Keratinocyte (primary cell): ENCODE data around the gene TMEM200B. TPM values are rescaled to one million over a fixed set of nuclear protein-coding genes. Genes with fewer than 3 reads are reported as not detected.

ENCODE experiments used
- DNase-seq: peaks from one replicate; pipeline ENCODE4 v3.0.0-alpha.2; 2011; ENCODE audit warnings: low read depth, missing footprints, low spot score
- FAIRE-seq: peaks from 2 replicates; lab custom pipeline; 2011; peaks lifted over from hg19 to GRCh38; lab: Jason Lieb, UNC
- H2AFZ ChIP-seq: 2 replicates; pipeline ENCODE4 v1.6.0; 2012; ENCODE audit warnings: low read length, control low read depth, inconsistent platforms; ENCODE audit not compliant: control insufficient read depth
- H3K27ac ChIP-seq: 2 replicates; pipeline ENCODE4 v1.5.1; 2011; ENCODE audit warnings: low read length; ENCODE audit not compliant: control insufficient read depth, insufficient read depth
- H3K27me3 ChIP-seq: 3 replicates; pipeline ENCODE4 v1.6.0; 2011; ENCODE audit warnings: low read length; ENCODE audit not compliant: control insufficient read depth, insufficient read depth; ENCODE audit errors: extremely low read depth
- H3K36me3 ChIP-seq, 2 experiments: 2 replicates in 1 of 2; 3 replicates in 1 of 2; pipeline ENCODE4 v1.5.1; 2011; ENCODE audit warnings: low read length in 2 of 2, mild to moderate bottlenecking in 1 of 2; ENCODE audit not compliant: control insufficient read depth in 2 of 2, insufficient read depth in 2 of 2; ENCODE audit errors: extremely low read depth in 1 of 2
- H3K4me1 ChIP-seq: 3 replicates; pipeline ENCODE4 v1.5.1; 2011; ENCODE audit warnings: low read length; ENCODE audit not compliant: control insufficient read depth, insufficient read depth; ENCODE audit errors: extremely low read depth
- H3K4me2 ChIP-seq: 3 replicates; pipeline ENCODE4 v1.6.0; 2011; ENCODE audit warnings: low read depth, low read length; ENCODE audit not compliant: control insufficient read depth, insufficient read depth; ENCODE audit errors: extremely low read depth
- H3K4me3 ChIP-seq, 3 experiments: fragments of 200-600 bp in 1 of 3; sonication (generic) in 1 of 3; 2 replicates in 2 of 3; 3 replicates in 1 of 3; pipeline ENCODE4 v1.5.1; 2011 to 2016; ENCODE audit warnings: low read length in 3 of 3, mild to moderate bottlenecking in 3 of 3, control low read depth in 2 of 3, inconsistent platforms in 1 of 3, low read depth in 1 of 3, mixed read lengths in 1 of 3, mixed run types in 1 of 3, moderate library complexity in 1 of 3; ENCODE audit not compliant: control insufficient read depth in 2 of 3, insufficient read depth in 2 of 3; ENCODE audit errors: extremely low read depth in 1 of 3
- H3K79me2 ChIP-seq: 2 replicates; pipeline ENCODE4 v1.6.0; 2012; ENCODE audit warnings: low read length; ENCODE audit not compliant: control insufficient read depth, insufficient read depth
- H3K9ac ChIP-seq: 3 replicates; pipeline ENCODE4 v1.6.0; 2011; ENCODE audit warnings: low read length; ENCODE audit not compliant: control insufficient read depth, insufficient read depth; ENCODE audit errors: extremely low read depth
- H3K9me1 ChIP-seq: 3 replicates; pipeline ENCODE4 v1.6.0; 2011; ENCODE audit warnings: low read length; ENCODE audit not compliant: control insufficient read depth, insufficient read depth; ENCODE audit errors: extremely low read depth
- H3K9me3 ChIP-seq: 2 replicates; pipeline ENCODE4 v1.5.1; 2012; ENCODE audit warnings: low read depth, low read length; ENCODE audit not compliant: control insufficient read depth
- H4K20me1 ChIP-seq: 3 replicates; pipeline ENCODE4 v1.6.0; 2011; ENCODE audit warnings: low read length; ENCODE audit not compliant: control insufficient read depth, insufficient read depth; ENCODE audit errors: extremely low read depth
- EZH2 ChIP-seq: IDR thresholded peaks from one replicate; pipeline ENCODE4 v1.6.1; 2012; ENCODE audit warnings: inconsistent platforms, mild to moderate bottlenecking, low read length, moderate library complexity
- dilution Hi-C: fragments of 300-500 bp; cut with MboI; formaldehyde crosslinking; loops from one replicate; pipeline ENCODE4 v1.7.0; 2020; ENCODE audit warnings: low sequenced_read_pairs; ENCODE audit not compliant: extremely low pct_ligation_motif_present
- polyA plus RNA-seq, 5 experiments: library from polyadenylated mRNA; depleted of rRNA in 3 of 5; stranded (reverse) in 3 of 5; stranded (forward) in 1 of 5; unstranded in 1 of 5; fragments of >200 nt; gene quantifications; 1 replicate in 1 of 5; 2 replicates in 3 of 5; 3 replicates in 1 of 5; pipeline versions ENCODE4 v1.2.1 to v1.2.3, GENCODE V29; 2011 to 2012; ENCODE audit warnings: missing spikeins in 2 of 5, low read depth in 1 of 5, low replicate concordance in 1 of 5
- TF ChIP-seq, protein P1 (sequence below), 3 experiments: IDR thresholded peaks in 1 of 3; conservative IDR thresholded peaks in 1 of 3; optimal IDR thresholded peaks in 1 of 3; 2 replicates in 2 of 3; 3 replicates in 1 of 3; pipeline versions ENCODE3 to v1.5.1; 2011; ENCODE audit warnings: low read length in 3 of 3, mild to moderate bottlenecking in 3 of 3, moderate library complexity in 2 of 3, control low read depth in 1 of 3, inconsistent platforms in 1 of 3; ENCODE audit not compliant: insufficient read depth in 2 of 3; ENCODE audit errors: extremely low read depth in 1 of 3

Gene TMEM200B
- polyA plus RNA-seq, 1 donor (not counting 4 experiments of a cell fraction or from before 2014, with no cell fraction given): 0.59 TPM

DNA sequence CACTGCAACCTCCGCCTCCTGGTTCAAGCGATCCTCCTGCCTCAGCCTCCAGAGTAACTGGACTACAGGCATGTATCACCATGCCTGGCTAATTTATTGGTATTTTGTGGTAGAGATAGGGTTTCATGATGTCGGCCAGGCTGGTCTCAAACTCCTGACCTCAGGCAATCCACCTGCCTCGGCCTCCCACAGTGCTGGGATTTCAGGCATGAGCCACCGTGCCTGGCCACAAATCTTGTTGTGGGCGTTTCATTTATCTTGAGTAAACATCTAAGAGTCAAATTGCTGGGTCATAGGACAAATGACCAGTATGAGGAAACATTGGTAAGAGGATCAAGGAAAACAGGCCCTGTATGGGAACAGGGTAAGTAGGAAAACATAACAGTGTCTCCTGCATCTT lies 17.9 kb downstream of the TMEM200B start:
- no peaks in the 10 kb centered on the region for H3K9me1 ChIP-seq
- dilution Hi-C loops: no loop called here
- no peak for FAIRE-seq
- H3K9ac ChIP-seq: no peak overlapping the region
- H2AFZ ChIP-seq: no peak overlapping the region
- H3K36me3 ChIP-seq: peaks cover 0 to 3% of the 10 kb centered on the region in 2 experiments
- no peaks in the 10 kb centered on the region for H3K4me1 ChIP-seq
- no peak overlapping the region for H3K27ac ChIP-seq
- H3K27me3 ChIP-seq: no peaks in the 10 kb centered on the region
- H3K4me2 ChIP-seq: no peak overlapping the region
- no peaks in the 10 kb centered on the region for H4K20me1 ChIP-seq
- H3K9me3 ChIP-seq: no peaks in the 10 kb centered on the region
- no peak for DNase-seq
- H3K4me3 ChIP-seq: no peak overlapping the region
- TF ChIP-seq, protein P1, sequence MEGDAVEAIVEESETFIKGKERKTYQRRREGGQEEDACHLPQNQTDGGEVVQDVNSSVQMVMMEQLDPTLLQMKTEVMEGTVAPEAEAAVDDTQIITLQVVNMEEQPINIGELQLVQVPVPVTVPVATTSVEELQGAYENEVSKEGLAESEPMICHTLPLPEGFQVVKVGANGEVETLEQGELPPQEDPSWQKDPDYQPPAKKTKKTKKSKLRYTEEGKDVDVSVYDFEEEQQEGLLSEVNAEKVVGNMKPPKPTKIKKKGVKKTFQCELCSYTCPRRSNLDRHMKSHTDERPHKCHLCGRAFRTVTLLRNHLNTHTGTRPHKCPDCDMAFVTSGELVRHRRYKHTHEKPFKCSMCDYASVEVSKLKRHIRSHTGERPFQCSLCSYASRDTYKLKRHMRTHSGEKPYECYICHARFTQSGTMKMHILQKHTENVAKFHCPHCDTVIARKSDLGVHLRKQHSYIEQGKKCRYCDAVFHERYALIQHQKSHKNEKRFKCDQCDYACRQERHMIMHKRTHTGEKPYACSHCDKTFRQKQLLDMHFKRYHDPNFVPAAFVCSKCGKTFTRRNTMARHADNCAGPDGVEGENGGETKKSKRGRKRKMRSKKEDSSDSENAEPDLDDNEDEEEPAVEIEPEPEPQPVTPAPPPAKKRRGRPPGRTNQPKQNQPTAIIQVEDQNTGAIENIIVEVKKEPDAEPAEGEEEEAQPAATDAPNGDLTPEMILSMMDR (optimal IDR thresholded peaks at IDR 0.05 in 1 of 3, IDR thresholded peaks at IDR 0.05 in 1 of 3, conservative IDR thresholded peaks at IDR 0.05 in 1 of 3; ENCODE audit: extremely low read depth in 1 of 3, insufficient read depth in 2 of 3, low read length in 3 of 3): no peak
- no peak for TF ChIP-seq EZH2
- no peaks in the 10 kb centered on the region for H3K79me2 ChIP-seq

- Histone ChIP-seq H3K27ac (no peak overlapping the region), H3K4me2 (no peak overlapping the region), H3K9me3 (no peaks in the 10 kb centered on the region), H2AFZ (no peak overlapping the region), H4K20me1 (no peaks in the 10 kb centered on the region), H3K36me3 (peaks cover 0 to 4% of the 10 kb centered on the region in 2 experiments), H3K79me2 (no peaks in the 10 kb centered on the region), H3K4me1 (no peaks in the 10 kb centered on the region), H3K27me3 (no peaks in the 10 kb centered on the region), H3K4me3 (no peak overlapping the region), H3K9ac (no peak overlapping the region), H3K9me1 (no peaks in the 10 kb centered on the region)
- FAIRE-seq (no peak), DNase-seq (no peak)
- dilution Hi-C loops: no loop called here
- TF ChIP-seq, protein P1 (optimal IDR thresholded peaks at IDR 0.05 in 1 of 3, IDR thresholded peaks at IDR 0.05 in 1 of 3, conservative IDR thresholded peaks at IDR 0.05 in 1 of 3; ENCODE audit: extremely low read depth in 1 of 3, insufficient read depth in 2 of 3, low read length in 3 of 3): no peak
- no peak for TF ChIP-seq EZH2
Measured at GRCh38 chr1:29100487-29100886, 23.2 kb downstream of the TMEM200B start.
